ELR (cell line): ENCODE measurements around the gene RAVER1.

Experiments
- DNase-seq: peaks from one replicate; pipeline ENCODE4 v3.0.0-alpha.2; 2015; ENCODE audit warnings: low read depth

RAVER1 gene

GRCh38 chr19:10317857-10318462 lies 15.4 kb downstream of the RAVER1 start:
- no peak for DNase-seq

GRCh38 chr19:10317045-10317856 lies 16.1 kb downstream of the RAVER1 start:
- DNase-seq: no peak

DNA sequence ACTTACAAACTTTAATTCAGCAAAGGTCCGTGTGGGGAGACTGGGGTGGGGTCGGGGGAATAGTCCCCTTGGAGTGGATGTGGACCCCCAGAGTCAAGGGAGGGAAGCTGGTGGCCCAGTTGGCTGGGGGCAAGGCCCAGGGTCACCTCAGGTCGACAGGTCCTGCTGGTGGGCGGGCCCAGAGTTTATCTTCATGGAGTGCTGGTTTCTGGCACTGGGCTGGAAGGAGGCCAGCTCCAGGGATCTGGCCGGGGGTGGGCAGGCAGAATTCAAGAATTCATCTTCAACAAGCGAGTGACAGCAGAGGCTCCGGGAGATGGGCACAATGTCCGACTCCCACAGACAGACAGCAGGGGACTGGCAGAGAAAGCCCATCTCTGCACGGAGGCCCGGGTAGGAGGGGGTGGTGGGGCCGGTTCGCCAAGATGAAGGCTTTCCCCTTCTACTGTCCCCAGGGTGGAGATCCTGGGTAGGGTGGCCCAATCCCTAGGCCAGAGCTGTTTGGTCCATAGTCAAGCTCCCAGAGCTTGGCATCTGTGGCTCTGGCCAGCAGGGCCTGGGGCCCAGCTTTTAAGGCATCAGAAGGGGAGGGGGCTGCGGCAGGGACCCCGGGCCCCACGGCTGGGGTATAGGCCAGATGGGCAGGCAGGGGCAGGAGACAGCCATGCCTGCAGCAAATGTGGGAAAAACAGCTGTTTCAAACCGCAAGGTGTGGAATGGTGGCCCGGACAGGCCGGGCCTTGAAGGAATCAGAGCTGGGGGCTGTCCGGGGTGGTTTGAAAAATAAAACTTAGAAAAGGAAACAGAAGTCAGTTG lies 16.9 kb downstream of the RAVER1 start:
- DNase-seq: no peak

GRCh38 chr19:10315335-10316214 lies 17.8 kb downstream of the RAVER1 start, which contains the start of gene FDX2:
Gene FDX2 (minus strand): TSS chr19:10316015. CDS start chr19:10315996, 19 bp downstream.
- peak; percentile 87 for DNase-seq

DNA sequence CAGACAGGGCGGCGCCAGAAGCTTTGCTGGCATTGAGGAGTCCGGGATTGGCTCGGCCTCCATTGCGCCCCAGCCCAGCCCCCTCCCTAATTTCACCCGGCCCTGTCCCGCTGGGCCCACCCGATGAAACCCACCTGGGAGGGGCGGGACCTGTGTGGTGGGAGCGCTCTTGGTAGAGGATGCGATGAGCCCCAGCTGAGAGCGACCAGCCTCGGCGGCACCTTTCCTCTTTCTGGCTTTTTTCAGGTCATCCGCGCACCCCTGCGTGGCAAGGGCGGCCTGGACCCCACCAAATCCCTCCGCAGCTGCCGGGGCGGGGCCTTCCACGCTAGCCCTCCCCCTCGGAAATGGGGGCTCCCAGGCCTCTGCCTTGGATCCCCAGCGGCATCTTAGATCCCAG lies 23.9 kb downstream of the RAVER1 start, which contains the start of gene ZGLP1:
Gene ZGLP1 (minus strand): TSS at position 393 of the 400 bp plus-strand sequence.
- no peak for DNase-seq

DNA sequence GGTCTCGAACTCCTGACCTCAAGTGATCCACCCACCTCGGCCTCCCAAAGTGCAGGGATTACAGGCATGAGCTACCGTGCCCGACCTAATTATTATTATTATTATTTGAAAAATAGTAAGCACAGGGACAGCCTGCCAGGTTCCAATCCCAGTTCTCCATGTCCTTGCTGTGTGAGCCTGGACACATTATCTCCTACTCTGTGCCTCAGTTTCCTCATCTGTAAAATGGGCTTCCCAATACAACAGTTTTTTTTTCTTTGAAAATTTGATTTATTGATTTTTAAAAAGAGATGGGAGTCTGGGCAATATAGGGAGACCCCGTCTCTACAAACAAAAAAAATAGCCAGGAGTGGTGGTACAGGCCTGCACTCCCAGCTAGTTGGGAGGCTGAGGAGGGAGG lies 27.0 kb downstream of the RAVER1 start:
- no peak for DNase-seq

GRCh38 chr19:10305139-10305806 lies 28.1 kb downstream of the RAVER1 start:
- DNase-seq: peak; percentile 85

GRCh38 chr19:10299545-10300458 lies 33.5 kb downstream of the RAVER1 start:
- no peak for DNase-seq

DNA sequence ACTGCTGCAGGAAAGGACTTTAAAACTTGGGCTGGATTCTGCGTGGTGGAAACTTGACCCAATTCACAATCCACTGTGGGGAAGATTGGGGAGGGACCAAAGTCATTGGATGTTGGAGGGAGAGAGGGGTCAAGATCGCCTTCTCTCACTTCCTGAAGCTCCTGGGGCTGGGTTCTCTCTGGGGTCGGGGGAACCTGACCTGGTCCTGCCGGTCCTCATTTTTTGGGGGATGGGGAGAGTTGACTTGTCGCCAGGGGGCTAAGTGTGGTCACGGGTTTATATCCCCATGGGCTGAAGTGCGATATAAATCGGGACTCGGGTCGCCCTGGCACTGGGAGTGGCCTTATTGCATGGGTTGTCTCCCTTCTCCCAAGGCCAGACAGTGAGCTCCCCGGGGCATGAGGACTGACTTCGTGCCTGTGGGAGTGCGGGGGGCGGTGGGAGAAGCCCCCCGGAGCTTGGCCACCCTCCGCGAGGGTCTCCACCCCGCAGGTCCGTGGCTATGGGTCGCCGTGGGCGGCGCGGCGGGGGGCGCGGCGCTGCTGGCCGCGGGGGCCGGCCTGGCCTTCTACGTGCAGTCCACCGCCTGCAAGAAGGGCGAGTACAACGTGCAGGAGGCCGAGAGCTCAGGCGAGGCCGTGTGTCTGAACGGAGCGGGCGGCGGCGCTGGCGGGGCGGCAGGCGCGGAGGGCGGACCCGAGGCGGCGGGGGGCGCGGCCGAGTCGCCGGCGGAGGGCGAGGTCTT lies 37.3 kb downstream of the RAVER1 start:
- DNase-seq: no peak

DNA sequence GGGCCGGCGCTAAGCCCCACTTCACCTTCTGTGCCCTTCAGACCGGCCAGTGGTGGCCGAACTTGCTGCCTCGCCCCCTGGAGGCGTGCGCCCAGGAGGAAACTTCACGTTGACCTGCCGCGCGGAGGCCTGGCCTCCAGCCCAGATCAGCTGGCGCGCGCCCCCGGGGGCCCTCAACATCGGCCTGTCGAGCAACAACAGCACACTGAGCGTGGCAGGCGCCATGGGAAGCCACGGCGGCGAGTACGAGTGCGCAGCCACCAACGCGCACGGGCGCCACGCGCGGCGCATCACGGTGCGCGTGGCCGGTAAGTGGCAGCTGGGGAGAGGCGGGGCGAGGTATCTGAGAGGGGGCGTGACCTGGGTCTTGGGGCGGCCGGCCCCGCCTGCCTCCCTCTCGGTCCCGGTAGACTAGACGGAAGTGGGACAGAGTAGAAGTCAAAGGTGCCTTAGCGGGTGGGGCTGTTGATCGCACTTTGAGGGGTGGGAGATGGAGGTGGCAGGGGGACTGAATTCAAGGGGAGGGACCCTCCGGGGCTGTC lies 38.0 kb downstream of the RAVER1 start:
- peak; percentile 27 for DNase-seq

GRCh38 chr19:10294368-10294697 lies 39.0 kb downstream of the RAVER1 start:
- DNase-seq: no peak

DNA sequence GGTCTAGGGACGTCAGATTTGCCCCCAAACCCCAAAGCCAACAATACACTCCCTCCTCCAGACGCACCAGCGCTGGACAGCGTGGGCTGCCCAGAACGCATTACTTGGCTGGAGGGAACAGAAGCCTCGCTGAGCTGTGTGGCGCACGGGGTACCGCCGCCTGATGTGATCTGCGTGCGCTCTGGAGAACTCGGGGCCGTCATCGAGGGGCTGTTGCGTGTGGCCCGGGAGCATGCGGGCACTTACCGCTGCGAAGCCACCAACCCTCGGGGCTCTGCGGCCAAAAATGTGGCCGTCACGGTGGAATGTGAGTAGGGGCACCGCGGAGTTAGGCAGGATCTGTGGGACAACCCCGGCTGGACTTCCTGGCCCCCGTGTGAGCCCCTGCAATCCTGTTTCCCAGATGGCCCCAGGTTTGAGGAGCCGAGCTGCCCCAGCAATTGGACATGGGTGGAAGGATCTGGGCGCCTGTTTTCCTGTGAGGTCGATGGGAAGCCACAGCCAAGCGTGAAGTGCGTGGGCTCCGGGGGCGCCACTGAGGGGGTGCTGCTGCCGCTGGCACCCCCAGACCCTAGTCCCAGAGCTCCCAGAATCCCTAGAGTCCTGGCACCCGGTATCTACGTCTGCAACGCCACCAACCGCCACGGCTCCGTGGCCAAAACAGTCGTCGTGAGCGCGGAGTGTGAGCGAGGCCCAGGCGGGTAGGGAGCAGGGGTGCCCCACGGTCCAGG lies 39.5 kb downstream of the RAVER1 start:
- DNase-seq: no peak

GRCh38 chr19:10292789-10293636 lies 40.3 kb downstream of the RAVER1 start:
- no peak for DNase-seq

DNA sequence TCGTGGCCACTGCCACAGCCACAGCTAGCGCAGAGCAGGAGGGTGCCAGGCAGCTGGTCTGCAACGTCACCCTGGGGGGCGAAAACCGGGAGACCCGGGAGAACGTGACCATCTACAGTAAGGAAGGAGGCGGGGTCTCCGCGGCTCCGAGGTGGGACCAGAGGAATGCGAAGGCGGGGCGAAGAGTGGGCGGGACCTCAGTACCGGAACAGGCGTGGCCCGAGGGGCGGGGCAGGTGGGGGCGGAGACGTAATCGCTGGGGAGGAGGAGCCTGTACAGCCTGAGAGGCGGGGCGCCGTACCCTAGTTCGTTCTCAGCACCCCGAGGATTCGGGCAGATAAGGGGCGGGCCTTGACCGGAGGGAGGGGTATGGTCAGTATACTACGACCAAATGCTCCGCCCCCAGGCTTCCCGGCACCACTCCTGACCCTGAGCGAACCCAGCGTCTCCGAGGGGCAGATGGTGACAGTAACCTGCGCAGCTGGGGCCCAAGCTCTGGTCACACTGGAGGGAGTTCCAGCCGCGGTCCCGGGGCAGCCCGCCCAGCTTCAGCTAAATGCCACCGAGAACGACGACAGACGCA lies 41.0 kb downstream of the RAVER1 start:
- peak; percentile 82 for DNase-seq

DNA sequence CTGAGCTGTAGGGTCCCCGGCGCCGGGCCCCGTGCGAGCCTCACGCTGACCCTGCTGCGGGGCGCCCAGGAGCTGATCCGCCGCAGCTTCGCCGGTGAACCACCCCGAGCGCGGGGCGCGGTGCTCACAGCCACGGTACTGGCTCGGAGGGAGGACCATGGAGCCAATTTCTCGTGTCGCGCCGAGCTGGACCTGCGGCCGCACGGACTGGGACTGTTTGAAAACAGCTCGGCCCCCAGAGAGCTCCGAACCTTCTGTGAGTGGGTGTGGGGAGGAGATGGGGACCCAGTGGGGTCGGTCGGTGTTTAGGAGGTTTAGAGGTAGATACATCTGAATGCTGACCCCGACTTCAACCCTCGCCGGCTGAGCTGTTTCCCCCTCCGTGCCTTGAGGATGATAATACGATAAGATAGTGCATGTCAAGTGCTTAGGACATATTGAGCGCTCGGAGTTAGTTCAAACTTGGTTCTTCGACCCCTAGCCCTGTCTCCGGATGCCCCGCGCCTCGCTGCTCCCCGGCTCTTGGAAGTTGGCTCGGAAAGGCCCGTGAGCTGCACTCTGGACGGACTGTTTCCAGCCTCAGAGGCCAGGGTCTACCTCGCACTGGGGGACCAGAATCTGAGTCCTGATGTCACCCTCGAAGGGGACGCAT lies 41.6 kb downstream of the RAVER1 start:
- DNase-seq: peak; percentile 19

DNA sequence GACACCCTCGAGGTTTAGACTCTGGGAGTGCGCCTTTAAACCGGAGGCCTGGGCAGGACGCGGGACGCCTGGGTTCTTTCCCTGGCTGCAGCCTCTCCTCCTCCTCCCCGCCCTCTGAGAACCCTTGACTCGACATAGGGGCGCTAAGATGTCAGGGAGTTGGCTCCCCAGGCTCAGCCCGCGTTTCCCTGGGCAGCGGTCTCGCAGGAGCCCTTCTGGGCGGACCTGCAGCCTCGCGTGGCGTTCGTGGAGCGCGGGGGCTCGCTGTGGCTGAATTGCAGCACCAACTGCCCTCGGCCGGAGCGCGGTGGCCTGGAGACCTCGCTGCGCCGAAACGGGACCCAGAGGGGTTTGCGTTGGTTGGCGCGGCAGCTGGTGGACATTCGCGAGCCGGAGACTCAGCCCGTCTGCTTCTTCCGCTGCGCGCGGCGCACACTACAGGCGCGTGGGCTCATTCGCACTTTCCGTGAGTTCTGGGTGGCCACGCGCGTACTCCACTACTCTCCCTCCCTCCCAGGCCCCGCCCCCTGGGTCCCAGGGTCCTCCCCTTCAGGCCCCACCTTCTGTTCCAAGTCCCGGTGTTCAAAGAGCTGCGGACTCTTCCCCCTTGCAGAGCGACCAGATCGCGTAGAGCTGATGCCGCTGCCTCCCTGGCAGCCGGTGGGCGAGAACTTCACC lies 42.3 kb downstream of the RAVER1 start:
- peak; percentile 71 for DNase-seq
